ENCODE measurements around the gene EFCC1.

The EFCC1 gene

GRCh38 chr3:128992926-128993460 is 8.1 kb upstream of the EFCC1 start:
- no peak for TF ChIP-seq CTCF (IDR thresholded peaks at IDR 0.05; ENCODE audit: insufficient read depth, low read length, poor library complexity, severe bottlenecking)
- Histone ChIP-seq H3K36me3 (ENCODE audit: control insufficient read depth, insufficient read depth, low read length) (no peaks in the 10 kb centered on the region), H3K4me3 (replicated peaks; ENCODE audit: low read depth, low read length) (no peak overlapping the region), H3K27me3 (replicated peaks; ENCODE audit: control insufficient read depth, insufficient read depth, low read length) (no peaks in the 10 kb centered on the region; the same call in 1 of the 2 replicates)
- DNase-seq (ENCODE audit: extremely low read depth, insufficient read length), result no peak

DNA sequence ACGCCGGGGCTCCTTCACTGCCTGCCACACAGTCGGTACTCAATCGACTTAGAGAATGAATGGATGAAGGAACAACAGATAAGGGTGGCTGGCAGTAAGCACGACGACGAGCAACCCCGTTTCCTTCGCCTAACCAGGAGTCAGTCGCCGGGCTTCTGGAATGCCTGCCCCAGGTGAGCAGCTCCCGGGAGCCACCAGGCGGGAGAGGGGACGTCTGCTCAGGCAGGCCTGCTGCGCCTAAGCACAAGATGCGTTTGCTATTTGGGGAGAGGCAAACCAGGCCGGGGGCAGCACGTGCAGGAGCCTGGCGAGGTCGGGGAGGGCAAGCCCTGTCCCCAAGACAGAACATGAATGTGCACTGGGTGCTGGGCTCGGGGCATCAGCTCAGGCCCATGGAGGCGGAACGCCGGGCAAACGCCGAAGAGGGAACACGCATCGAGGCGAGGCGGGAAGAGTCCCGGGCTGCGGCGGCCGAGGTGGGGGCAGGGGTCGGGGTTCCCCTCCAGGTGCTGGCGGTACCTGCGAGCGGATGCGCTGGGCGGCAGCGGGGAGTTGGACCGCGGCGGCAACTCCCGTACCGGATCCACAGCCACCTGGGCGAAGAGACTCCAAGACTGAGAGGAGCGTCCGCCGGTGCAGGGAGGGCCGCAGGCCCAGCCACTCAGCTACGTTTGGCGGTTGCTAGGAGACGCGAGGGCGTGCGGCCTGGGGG is 7.5 kb upstream of the EFCC1 start, which contains the start of gene CFAP92:
CFAP92 (minus strand) TSS at position 616 of the 712 bp plus-strand sequence. CDS start 772 bp downstream, outside the sequence.
- Histone ChIP-seq H3K27me3 (replicated peaks; ENCODE audit: control insufficient read depth, insufficient read depth, low read length) (no peaks in the 10 kb centered on the region; the same call in 1 of the 2 replicates), H3K4me3 (replicated peaks; ENCODE audit: low read depth, low read length) (peak within 1 kb of the TSS; percentile 3), H3K36me3 (ENCODE audit: control insufficient read depth, insufficient read depth, low read length) (no peaks in the 10 kb centered on the region)
- peak; percentile 84 for DNase-seq (ENCODE audit: extremely low read depth, insufficient read length)
- TF ChIP-seq CTCF (IDR thresholded peaks at IDR 0.05; ENCODE audit: insufficient read depth, low read length, poor library complexity, severe bottlenecking), result no peak

- H3K27me3 ChIP-seq (replicated peaks; ENCODE audit: control insufficient read depth, insufficient read depth, low read length), result no peaks in the 10 kb centered on the region; the same call in none of the 2 replicates
- DNase-seq (ENCODE audit: extremely low read depth, insufficient read length), result no peak
- TF ChIP-seq CTCF (IDR thresholded peaks at IDR 0.05; ENCODE audit: insufficient read depth, low read length, poor library complexity, severe bottlenecking), result no peak
These were observed 7.0 kb upstream of the EFCC1 start for GRCh38 chr3:128994173-128994512.

GRCh38 chr3:128994581-128995546 is 6.2 kb upstream of the EFCC1 start:
- no peaks in the 10 kb centered on the region for H3K36me3 ChIP-seq (ENCODE audit: control insufficient read depth, insufficient read depth, low read length)
- no peak for DNase-seq (ENCODE audit: extremely low read depth, insufficient read length)
- H3K27me3 ChIP-seq (replicated peaks; ENCODE audit: control insufficient read depth, insufficient read depth, low read length), result no peaks in the 10 kb centered on the region; the same call in none of the 2 replicates
- TF ChIP-seq CTCF (IDR thresholded peaks at IDR 0.05; ENCODE audit: insufficient read depth, low read length, poor library complexity, severe bottlenecking), result no peak
- peak overlapping the region; percentile 3; the same call in 1 of the 2 replicates for H3K4me3 ChIP-seq (replicated peaks; ENCODE audit: low read depth, low read length)

More at GRCh38 chr3:128994173-128994512, 7.0 kb upstream of the EFCC1 start:
- peak overlapping the region; percentile 3; the same call in 1 of the 2 replicates for H3K4me3 ChIP-seq (replicated peaks; ENCODE audit: low read depth, low read length)
- no peaks in the 10 kb centered on the region for H3K36me3 ChIP-seq (ENCODE audit: control insufficient read depth, insufficient read depth, low read length)

- TF ChIP-seq CTCF (IDR thresholded peaks at IDR 0.05; ENCODE audit: insufficient read depth, low read length, poor library complexity, severe bottlenecking), result no peak
- H3K27me3 ChIP-seq (replicated peaks; ENCODE audit: control insufficient read depth, insufficient read depth, low read length), result no peaks in the 10 kb centered on the region; the same call in none of the 2 replicates
- DNase-seq (ENCODE audit: extremely low read depth, insufficient read length), result no peak
These were observed 5.4 kb upstream of the EFCC1 start for GRCh38 chr3:128995737-128996136.

More at GRCh38 chr3:128995737-128996136, 5.4 kb upstream of the EFCC1 start:
- no peak overlapping the region for H3K4me3 ChIP-seq (replicated peaks; ENCODE audit: low read depth, low read length)
- H3K36me3 ChIP-seq (ENCODE audit: control insufficient read depth, insufficient read depth, low read length), result no peaks in the 10 kb centered on the region

Measured in GM06990 (cell line).